GM23338 (cell line): Measurements from ENCODE around the gene CD44. TPM values are rescaled to one million over a fixed set of nuclear protein-coding genes. Genes with fewer than 3 reads are reported as not detected.

Experiments
- ATAC-seq: fragments of 200-7000 bp; cut with Tn5 transposase; 3 replicates; pipeline ENCODE4 v1.9.1; 2020
- DNase-seq: peaks from one replicate; pipeline ENCODE4 v3.0.0-alpha.2; 2015; ENCODE audit warnings: low spot score
- H2AFZ ChIP-seq: fragments of 200-600 bp; sonication (generic); 2 replicates; pipeline ENCODE4 v1.8.0; 2016; ENCODE audit warnings: antibody characterized with exemption, mild to moderate bottlenecking, moderate library complexity
- H3F3A ChIP-seq: fragments of 200-600 bp; sonication (generic); replicated peaks from 2 replicates; pipeline ENCODE4 v1.8.0; 2017; ENCODE audit warnings: antibody characterized with exemption, mixed run types, low read depth
- H3K27ac ChIP-seq: fragments of 200-600 bp; sonication (generic); 2 replicates; pipeline ENCODE4 v1.6.1; 2016; ENCODE audit warnings: low read depth
- H3K27me3 ChIP-seq: fragments of 200-600 bp; sonication (generic); 2 replicates; pipeline ENCODE4 v1.8.0; 2016; ENCODE audit warnings: mild to moderate bottlenecking, mixed run types, moderate library complexity; ENCODE audit not compliant: insufficient read depth
- H3K36me3 ChIP-seq: fragments of 200-600 bp; sonication (generic); 2 replicates; pipeline ENCODE4 v1.8.0; 2016; ENCODE audit warnings: mild to moderate bottlenecking; ENCODE audit not compliant: insufficient read depth
- H3K4me1 ChIP-seq: fragments of 200-600 bp; sonication (generic); 2 replicates; pipeline ENCODE4 v1.8.0; 2016; ENCODE audit warnings: mild to moderate bottlenecking, moderate library complexity; ENCODE audit not compliant: insufficient read depth
- H3K4me2 ChIP-seq: fragments of 200-600 bp; sonication (generic); 2 replicates; pipeline ENCODE4 v1.7.1; 2017; ENCODE audit warnings: mixed run types
- H3K4me3 ChIP-seq: fragments of 200-600 bp; sonication (generic); 2 replicates; pipeline ENCODE4 v1.6.1; 2016; ENCODE audit warnings: mixed run types
- H3K79me2 ChIP-seq: fragments of 200-600 bp; sonication (generic); replicated peaks from 2 replicates; pipeline ENCODE4 v1.8.0; 2017; ENCODE audit warnings: mild to moderate bottlenecking; ENCODE audit not compliant: insufficient read depth
- H3K9me2 ChIP-seq: fragments of 200-600 bp; sonication (generic); 2 replicates; pipeline ENCODE4 v1.8.0; 2017; ENCODE audit not compliant: insufficient read depth
- H4K20me1 ChIP-seq: fragments of 200-600 bp; sonication (generic); replicated peaks from 2 replicates; pipeline ENCODE4 v1.8.0; 2017; ENCODE audit warnings: mild to moderate bottlenecking; ENCODE audit not compliant: insufficient read depth
- H3K27ac Mint-ChIP-seq: 2 replicates; pipeline ENCODE4 v1.8.0; 2020; ENCODE audit warnings: inconsistent platforms, mild to moderate bottlenecking, moderate library complexity, mixed read lengths
- H3K27me3 Mint-ChIP-seq: 3 replicates; pipeline ENCODE4 v1.8.0; 2022; ENCODE audit warnings: low read depth, mild to moderate bottlenecking, moderate library complexity, mixed read lengths, inconsistent platforms; ENCODE audit not compliant: insufficient read depth, poor library complexity
- H3K36me3 Mint-ChIP-seq: 3 replicates; pipeline ENCODE4 v1.8.0; 2021; ENCODE audit warnings: low read depth, mild to moderate bottlenecking, inconsistent platforms, moderate library complexity, mixed read lengths
- H3K4me1 Mint-ChIP-seq: 3 replicates; pipeline ENCODE4 v1.8.0; 2020; ENCODE audit warnings: mild to moderate bottlenecking, inconsistent platforms, mixed read lengths
- H3K4me3 Mint-ChIP-seq: 3 replicates; pipeline ENCODE4 v1.8.0; 2021; ENCODE audit warnings: moderate library complexity, mild to moderate bottlenecking, inconsistent platforms, mixed read lengths
- H3K9me3 Mint-ChIP-seq: 3 replicates; pipeline ENCODE4 v1.8.0; 2020; ENCODE audit warnings: moderate library complexity, mild to moderate bottlenecking, inconsistent platforms, mixed read lengths
- CREB1 ChIP-seq: fragments of 250-450 bp; sonication (Bioruptor Pico); IDR thresholded peaks from 2 replicates; pipeline ENCODE4 v1.5.0; 2020; ENCODE audit warnings: low read depth, mild to moderate bottlenecking, moderate library complexity
- CTCF ChIP-seq, 2 experiments: fragments of 200-600 bp in 1 of 2; sonication (generic) in 1 of 2; conservative IDR thresholded peaks; 2 replicates each; pipeline versions ENCODE4 v1.5.1 to v1.6.1; 2016 to 2017; ENCODE audit warnings: antibody characterized with exemption in 2 of 2, low read depth in 2 of 2, mild to moderate bottlenecking in 2 of 2, moderate library complexity in 1 of 2
- ETS1 ChIP-seq: IDR thresholded peaks from 2 replicates; pipeline ENCODE4 v1.6.1; 2016; ENCODE audit warnings: antibody characterized with exemption
- EZH2 ChIP-seq: fragments of 200-600 bp; sonication (generic); IDR thresholded peaks from one replicate; pipeline ENCODE4 v1.8.0; 2017; ENCODE audit warnings: antibody characterized with exemption, mild to moderate bottlenecking, low read depth; ENCODE audit not compliant: unreplicated experiment
- EZH2phosphoT487 ChIP-seq: fragments of 200-600 bp; sonication (generic); IDR thresholded peaks from one replicate; pipeline ENCODE4 v1.8.1; 2018; ENCODE audit warnings: antibody characterized with exemption; ENCODE audit not compliant: unreplicated experiment
- JUNB ChIP-seq: IDR thresholded peaks from one replicate; pipeline ENCODE4 v1.6.1; 2016; ENCODE audit warnings: antibody characterized with exemption; ENCODE audit not compliant: unreplicated experiment
- NANOG ChIP-seq: IDR thresholded peaks from 2 replicates; pipeline ENCODE4 v1.6.1; 2016; ENCODE audit warnings: antibody characterized with exemption, borderline replicate concordance
- POLR2AphosphoS5 ChIP-seq: IDR thresholded peaks from 2 replicates; pipeline ENCODE4 v1.6.1; 2016; ENCODE audit warnings: antibody characterized with exemption, low read depth
- REST ChIP-seq: IDR thresholded peaks from one replicate; pipeline ENCODE4 v1.6.1; 2018; ENCODE audit warnings: antibody characterized with exemption; ENCODE audit not compliant: unreplicated experiment
- STAT1 ChIP-seq: IDR thresholded peaks from one replicate; pipeline ENCODE4 v1.6.1; 2016; ENCODE audit warnings: antibody characterized with exemption; ENCODE audit not compliant: unreplicated experiment
- ZNF114 ChIP-seq: fragments of 250-450 bp; sonication (Bioruptor Pico); IDR thresholded peaks from 2 replicates; pipeline ENCODE4 v1.5.0; 2020; ENCODE audit warnings: mild to moderate bottlenecking, moderate library complexity
- ZNF331 ChIP-seq: fragments of 250-450 bp; sonication (Bioruptor Pico); IDR thresholded peaks from 2 replicates; pipeline ENCODE4 v1.5.0; 2020; ENCODE audit warnings: low read depth, mild to moderate bottlenecking, moderate library complexity
- ZNF462 ChIP-seq: fragments of 250-450 bp; sonication (Bioruptor Pico); IDR thresholded peaks from 2 replicates; pipeline ENCODE4 v1.5.0; 2020; ENCODE audit warnings: mild to moderate bottlenecking, moderate library complexity
- polyA plus RNA-seq: library from polyadenylated mRNA; unstranded; fragments of >200 nt; fragmentation: Nextera tagmentation; extraction: Ambion mirVana; gene quantifications from 2 replicates; pipeline ENCODE4 v1.2.1, GENCODE V29; 2016
- total RNA-seq: library from RNA; depleted of rRNA; stranded (reverse); fragments of >200 nt; shearing (Covaris generic); gene quantifications from 2 replicates; pipeline ENCODE4 v1.2.3, GENCODE V29; 2014

Gene CD44
- total and polyA plus RNA-seq, 2 experiments from 2014 or later = 4.0 to 10.1 TPM

- Histone ChIP-seq H3K79me2 (no peaks in the 10 kb centered on the region), H3K27me3 (no peaks in the 10 kb centered on the region), H3K4me1 (peaks cover 19% of the 10 kb centered on the region), H3K9me2 (peaks cover 7% of the 10 kb centered on the region; the same call in 1 of the 2 replicates), H3K36me3 (no peaks in the 10 kb centered on the region), H3K27ac (no peak overlapping the region), H3K4me2 (no peak overlapping the region), H2AFZ (no peak overlapping the region), H3K4me3 (no peak overlapping the region), H4K20me1 (no peaks in the 10 kb centered on the region), H3F3A (no peaks in the 10 kb centered on the region)
- ATAC-seq (no peak), DNase-seq (no peak)
- H3K4me3 Mint-ChIP-seq = no peak overlapping the region
- H3K27ac Mint-ChIP-seq = no peak overlapping the region
- peaks cover 17% of the 10 kb centered on the region for H3K4me1 Mint-ChIP-seq
- H3K27me3 Mint-ChIP-seq = no peaks in the 10 kb centered on the region
- no peaks in the 10 kb centered on the region for H3K9me3 Mint-ChIP-seq
- no peaks in the 10 kb centered on the region for H3K36me3 Mint-ChIP-seq
- TF ChIP-seq STAT1 (no peak), ETS1 (no peak), ZNF462 (CRISPR knock-in tag) (no peak), CREB1 (no peak), ZNF331 (CRISPR knock-in tag) (no peak), EZH2 (no peak), POLR2AphosphoS5 (no peak), CTCF (conservative IDR thresholded peaks at IDR 0.05; ENCODE audit: low read depth in 2 of 2) (no peak), NANOG (no peak), JUNB (no peak), ZNF114 (no peak), EZH2phosphoT487 (no peak), REST (no peak)
Observed at GRCh38 chr11:35168671-35169070, 29.7 kb downstream of the CD44 start.
